DMS153 treated with DMSO at 0.1 percent for 48 hours (cell line): Measurements from ENCODE around the gene KRT5.

ENCODE experiments used
- DNase-seq: peaks from one replicate; lab custom pipeline; 2025; ENCODE audit not compliant: unreplicated experiment; lab: John Stamatoyannopoulos, UW

KRT5 gene

GRCh38 chr12:52519826-52520662 is at the start of gene KRT5:
KRT5 (minus strand) TSS chr12:52520394; CDS start chr12:52520296, 98 bp downstream.
- DNase-seq: no peak

GRCh38 chr12:52568111-52568510 is 47.9 kb upstream of the KRT5 start:
- no peak for DNase-seq

DNA sequence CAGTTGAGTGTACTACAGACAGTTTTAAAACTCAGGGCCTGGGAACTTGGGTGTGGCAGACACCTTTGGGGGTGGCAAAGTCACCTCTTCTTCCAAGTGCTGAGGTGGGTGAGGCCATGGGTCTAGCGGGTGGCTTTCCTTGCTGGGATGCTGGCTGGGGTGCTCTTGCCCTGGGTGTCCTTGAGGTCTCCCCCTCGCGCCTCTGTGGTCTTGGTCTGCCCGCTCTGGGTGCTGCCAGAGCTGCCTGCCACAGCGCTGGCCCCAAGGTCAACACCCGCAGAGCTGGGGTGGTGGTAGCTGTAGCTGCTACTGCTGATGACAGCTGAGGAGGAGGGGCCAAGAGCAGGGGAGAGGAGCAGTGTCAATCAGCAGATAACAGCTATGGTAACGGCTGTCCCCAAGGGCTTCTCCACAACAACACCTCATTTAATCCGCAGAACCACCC is 46.7 kb upstream of the KRT5 start:
- no peak for DNase-seq

DNA sequence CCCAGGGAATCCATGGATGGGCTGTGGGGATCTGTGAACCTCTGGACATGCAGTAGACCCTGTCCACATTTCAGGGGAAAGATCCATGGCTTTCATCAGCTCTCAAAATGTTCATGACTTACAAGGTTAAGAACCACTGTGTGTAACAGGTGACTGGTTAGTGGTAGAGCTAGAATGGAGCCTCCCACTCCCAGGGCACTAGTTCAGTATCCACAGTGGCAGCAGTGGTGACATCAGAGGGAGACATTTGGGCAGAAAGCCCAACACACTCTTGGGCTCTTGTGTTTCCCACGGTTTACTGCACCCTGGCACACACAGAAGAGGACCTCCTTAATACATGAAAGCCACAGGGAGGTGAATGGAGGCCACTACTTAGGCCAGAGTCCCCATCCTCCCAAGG is 44.4 kb upstream of the KRT5 start:
- DNase-seq: no peak

GRCh38 chr12:52561880-52562449 is 41.8 kb upstream of the KRT5 start:
- no peak for DNase-seq

DNA sequence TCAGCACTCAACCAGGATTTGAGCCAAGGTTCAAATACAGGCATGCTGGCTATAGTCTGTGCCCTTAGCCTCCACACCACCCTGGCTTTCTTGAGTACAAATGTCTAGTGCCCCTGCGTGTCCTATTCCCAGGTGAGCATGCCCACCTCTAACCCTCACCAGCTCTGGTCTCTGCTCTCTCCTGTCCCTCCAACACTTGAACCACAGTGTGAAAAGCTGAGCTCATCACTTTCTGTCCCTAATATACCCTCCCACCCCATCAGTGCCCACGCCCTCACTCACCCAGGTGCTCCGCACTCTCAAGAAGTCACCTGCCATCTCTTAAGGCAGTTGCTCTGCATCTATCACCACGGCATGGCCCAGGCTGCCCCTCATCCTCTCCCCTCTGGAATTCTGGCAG is 39.8 kb upstream of the KRT5 start:
- DNase-seq: no peak

GRCh38 chr12:52558781-52559445 is 38.7 kb upstream of the KRT5 start:
- no peak for DNase-seq

DNA sequence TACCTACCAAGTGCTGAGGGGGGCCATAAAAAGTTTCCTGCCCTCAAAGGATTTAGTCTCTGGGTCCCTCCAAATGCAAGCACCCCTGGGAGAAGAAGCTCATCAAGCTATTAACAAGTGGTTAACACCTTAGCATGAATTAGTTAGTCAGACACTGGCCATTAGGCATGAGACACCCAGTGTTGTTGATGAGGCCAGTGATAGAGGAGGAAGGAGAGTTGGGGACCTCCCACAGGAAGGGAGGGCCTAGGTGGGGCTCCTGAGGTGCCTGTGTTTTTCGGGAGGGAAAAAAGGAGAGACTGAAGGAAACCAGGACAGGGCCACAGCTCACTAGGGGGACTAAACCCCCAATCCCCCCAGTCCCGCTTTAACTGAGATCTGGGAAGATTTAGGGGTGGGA is 37.3 kb upstream of the KRT5 start:
- no peak for DNase-seq

DNA sequence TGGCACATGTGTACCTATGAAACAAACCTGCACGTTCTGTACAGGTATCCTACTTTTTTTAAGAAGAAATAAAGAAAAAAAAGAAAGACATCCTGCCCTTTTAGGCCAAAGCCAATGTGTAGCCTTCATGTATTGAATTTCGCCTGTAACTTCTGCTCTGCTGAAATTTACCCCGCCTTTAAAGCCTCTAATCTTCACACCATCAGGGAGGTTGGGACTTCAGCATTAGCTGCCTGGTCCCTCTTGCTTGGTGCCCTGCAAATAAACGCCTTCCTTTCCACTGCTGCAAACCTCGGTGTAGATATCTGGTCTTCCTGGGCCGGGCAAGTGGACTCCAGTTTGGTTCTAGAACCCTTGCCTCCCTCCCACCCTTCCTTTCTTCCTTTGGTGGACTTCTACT is 35.4 kb upstream of the KRT5 start:
- DNase-seq: no peak

- DNase-seq: no peak
These were observed 32.5 kb upstream of the KRT5 start, which contains the start of gene KRT71 for GRCh38 chr12:52552681-52553195. KRT71 (minus strand) TSS chr12:52553145; CDS start chr12:52553077, 68 bp downstream.

GRCh38 chr12:52552055-52552454 is 31.9 kb upstream of the KRT5 start:
- no peak for DNase-seq

DNA sequence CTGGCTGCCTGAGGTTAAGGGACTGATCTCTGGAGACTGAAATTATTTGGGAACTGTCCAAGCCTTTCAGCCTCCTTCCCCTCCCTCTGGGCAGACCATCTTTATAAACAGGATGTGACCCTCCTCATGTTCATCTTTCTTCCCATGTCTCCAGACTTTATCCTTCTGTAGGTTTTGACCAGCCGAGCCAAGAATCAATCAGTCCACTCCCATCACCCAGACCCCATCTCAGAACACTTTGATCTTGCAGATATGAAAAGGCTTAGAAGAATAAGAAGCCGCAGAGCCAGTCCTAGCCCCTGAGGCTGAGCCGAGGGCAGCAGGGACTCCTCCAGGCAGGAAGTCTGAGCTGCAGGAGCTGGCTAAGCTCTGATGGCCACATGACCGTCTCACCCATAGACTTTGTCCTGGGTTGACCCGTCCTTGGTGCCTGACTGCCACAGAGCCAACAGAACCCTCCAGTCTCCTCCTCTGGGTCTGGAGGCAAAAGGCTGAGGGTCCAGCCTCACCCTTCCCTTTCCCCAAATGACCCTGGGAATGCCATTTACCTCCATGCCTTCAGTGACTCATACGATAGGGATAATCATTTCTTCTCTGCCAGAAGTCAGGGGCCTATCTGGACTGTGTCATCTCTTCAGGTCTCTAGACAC is 31.1 kb upstream of the KRT5 start:
- DNase-seq: no peak

DNA sequence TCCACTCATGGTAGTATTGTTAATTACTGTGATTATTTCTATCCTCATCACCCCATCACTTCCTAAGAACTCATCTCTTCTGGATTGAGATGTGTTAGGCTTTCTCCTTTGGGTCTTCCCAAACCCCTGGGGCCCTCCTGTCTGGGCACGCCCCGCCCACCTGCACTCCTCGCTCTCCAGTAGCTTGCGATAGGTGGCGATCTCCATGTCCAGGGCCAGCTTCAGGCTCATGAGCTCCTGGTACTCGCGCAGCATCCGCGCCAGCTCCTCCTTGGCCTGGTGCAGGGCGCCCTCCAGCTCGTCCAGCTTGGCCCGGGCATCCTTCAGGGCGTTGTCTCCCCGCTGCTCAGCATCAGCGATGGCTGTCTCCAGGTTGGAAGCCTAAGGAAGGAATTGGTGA is 25.9 kb upstream of the KRT5 start:
- DNase-seq: no peak

DNA sequence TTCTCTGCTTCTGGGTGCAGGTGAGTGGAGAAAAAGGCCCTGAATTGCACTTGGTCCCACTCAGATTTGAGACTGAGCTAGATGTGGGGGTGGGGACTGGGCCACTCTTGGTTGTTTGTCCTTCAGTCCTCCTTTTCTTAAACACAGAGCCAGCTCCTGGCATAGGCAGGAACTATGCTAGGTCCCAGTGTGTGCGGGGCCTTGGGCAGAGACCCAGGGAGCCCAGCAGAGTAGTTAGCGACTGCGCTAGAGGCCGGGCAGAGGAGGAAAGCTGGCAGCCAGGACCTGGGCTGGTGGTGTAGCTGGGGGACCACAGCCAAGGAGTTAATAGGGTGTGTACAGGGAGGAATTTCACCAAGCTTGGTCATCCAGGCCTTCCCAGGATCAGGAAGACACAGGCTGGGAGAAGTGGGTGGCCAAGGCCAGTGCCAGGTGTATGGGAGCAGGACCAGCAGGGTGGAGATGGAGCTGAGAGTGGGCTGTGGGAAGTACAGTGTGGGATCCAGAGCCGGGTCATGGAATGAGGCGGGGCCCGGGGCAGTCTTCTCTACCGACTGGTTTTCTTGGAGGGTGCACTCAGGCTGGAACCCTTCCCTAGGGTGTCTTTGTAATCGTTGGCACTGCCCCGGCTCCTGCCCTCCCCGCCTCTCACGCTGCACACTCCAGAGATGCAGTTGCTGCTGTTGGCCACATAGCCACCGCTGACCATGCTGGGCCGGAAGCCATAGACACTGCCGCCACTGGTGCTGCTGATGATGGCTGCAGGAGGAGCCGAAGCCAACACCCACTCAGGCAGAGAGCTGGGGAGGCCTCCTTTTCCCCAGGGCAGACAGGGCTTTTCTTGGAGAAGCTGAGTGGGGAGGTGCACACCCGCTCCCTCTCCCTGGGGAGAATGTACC is 24.0 kb upstream of the KRT5 start:
- DNase-seq: no peak

GRCh38 chr12:52542785-52543318 is 22.7 kb upstream of the KRT5 start:
- no peak for DNase-seq

GRCh38 chr12:52542157-52542556 is 22.0 kb upstream of the KRT5 start:
- no peak for DNase-seq

DNA sequence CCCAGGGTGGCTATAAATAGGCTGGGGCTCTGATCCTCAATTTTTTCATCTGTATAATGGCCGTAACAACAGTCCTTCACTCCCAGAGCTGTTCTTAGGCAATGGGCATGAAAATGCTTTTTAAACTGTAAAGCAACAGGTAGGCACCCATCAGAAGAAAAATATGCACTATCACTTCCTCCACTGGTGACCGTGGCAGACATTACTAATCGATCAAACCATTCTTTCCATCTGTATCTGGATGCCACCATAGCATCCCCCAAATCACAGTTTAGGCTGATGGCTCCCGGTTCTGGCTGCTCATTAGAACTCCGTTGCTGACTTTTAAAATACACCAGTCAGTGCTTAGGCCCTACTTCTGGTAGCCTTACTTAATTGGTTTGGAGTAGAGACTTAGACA is 21.5 kb upstream of the KRT5 start:
- DNase-seq: no peak

DNA sequence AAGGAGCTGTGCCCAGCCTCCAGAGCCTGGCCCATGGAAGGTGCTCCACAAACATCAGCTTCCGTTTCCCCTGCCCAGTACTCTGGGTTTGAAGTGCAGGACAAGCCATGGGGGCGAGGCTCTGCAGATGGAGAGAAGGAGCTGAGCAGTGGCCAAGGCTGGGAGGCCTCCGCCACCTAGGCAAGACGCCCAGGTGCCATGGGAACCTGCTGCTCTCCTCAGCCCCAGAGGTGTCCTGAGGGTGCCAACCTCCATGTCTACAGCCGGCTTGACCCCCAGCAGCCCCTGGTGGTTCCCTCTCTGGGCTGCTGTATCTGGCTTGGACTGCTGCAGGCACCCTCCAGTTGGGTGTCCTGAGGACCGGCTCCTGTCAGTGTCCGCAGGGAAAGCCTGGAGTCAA is 20.3 kb upstream of the KRT5 start:
- DNase-seq: no peak

GRCh38 chr12:52539821-52540173 is 19.6 kb upstream of the KRT5 start:
- no peak for DNase-seq
